Measurements from ENCODE around the gene ULK4.

DNA sequence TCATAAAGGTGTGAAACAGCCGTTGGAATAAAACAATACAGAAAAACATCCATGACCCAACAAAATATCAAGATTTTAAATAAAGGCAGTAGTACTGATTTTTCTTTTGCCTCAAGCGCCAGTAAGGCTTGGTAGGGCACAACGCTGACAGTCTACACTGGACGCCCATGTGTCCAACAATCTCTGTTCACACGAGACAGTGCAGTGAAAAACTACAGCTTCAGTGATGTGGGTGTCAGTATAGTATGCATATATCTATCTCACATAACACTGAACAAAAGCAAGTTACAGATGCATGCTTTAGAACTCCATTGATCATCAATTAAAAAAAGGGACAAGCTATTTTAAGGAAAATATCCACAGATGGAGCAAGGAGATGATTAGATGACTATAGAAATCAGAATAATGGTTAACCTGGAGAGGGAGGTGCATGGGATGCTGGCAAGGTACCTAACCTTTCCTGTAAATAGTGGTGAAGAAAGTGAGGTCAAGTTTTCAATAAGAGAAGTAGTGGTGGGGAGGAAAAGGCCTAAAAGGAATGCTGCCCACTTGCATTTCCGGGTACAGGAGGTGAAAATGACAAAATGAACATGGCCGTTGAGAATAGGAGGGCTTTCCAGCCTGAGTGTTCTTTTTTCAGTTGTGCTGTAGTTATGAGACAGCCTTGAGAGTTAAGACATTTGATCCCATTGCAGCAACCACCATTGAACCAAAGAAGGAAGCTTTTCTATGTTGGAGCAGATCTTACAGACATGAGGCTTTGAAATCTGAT, 719.9 kb downstream of the ULK4 start:
- TF ChIP-seq, protein P1, sequence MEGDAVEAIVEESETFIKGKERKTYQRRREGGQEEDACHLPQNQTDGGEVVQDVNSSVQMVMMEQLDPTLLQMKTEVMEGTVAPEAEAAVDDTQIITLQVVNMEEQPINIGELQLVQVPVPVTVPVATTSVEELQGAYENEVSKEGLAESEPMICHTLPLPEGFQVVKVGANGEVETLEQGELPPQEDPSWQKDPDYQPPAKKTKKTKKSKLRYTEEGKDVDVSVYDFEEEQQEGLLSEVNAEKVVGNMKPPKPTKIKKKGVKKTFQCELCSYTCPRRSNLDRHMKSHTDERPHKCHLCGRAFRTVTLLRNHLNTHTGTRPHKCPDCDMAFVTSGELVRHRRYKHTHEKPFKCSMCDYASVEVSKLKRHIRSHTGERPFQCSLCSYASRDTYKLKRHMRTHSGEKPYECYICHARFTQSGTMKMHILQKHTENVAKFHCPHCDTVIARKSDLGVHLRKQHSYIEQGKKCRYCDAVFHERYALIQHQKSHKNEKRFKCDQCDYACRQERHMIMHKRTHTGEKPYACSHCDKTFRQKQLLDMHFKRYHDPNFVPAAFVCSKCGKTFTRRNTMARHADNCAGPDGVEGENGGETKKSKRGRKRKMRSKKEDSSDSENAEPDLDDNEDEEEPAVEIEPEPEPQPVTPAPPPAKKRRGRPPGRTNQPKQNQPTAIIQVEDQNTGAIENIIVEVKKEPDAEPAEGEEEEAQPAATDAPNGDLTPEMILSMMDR (conservative IDR thresholded peaks at IDR 0.05; ENCODE audit: low read length) = no peak
- TF ChIP-seq EZH2phosphoT487 (IDR thresholded peaks at IDR 0.05; ENCODE audit: borderline replicate concordance) = no peak
